ENCODE data around the gene ARHGAP22.

GRCh38 chr10:48512861-48513260 lies 92.0 kb downstream of the ARHGAP22 start:
- no peak for TF ChIP-seq POLR2AphosphoS5 (IDR thresholded peaks at IDR 0.05; ENCODE audit: low read depth, low read length)
- TF ChIP-seq TAF1 (IDR thresholded peaks at IDR 0.05; ENCODE audit: borderline replicate concordance, insufficient read depth, low read length), result no peak

All from PFSK-1 (cell line).